PC-3 (cell line): ENCODE data around the gene KIT. TPM values are rescaled to one million over a fixed set of nuclear protein-coding genes. Genes with fewer than 3 reads are reported as not detected.

Source experiments
- ATAC-seq: fragments of 200-7000 bp; cut with Tn5 transposase; 2 replicates; pipeline ENCODE4 v1.9.1; 2020; ENCODE audit warnings: mild to moderate bottlenecking, moderate library complexity
- BruUV-seq: library from RNA; stranded (reverse); fragments of 400-500 nt; replicated peaks from 2 replicates; lab custom pipeline; 2021; lab: Mats Ljungman, UMichigan
- CTCF ChIA-PET: fragments of 300-600 bp; sonication (Branson Sonifier 250); formaldehyde crosslinking; loops from one replicate; lab custom pipeline; 2022; ENCODE audit warnings: antibody characterized with exemption; lab: Charles Lee
- POLR2A ChIA-PET: fragments of 300-600 bp; sonication (Branson Sonifier 250); formaldehyde crosslinking; loops from one replicate; lab custom pipeline; 2022; ENCODE audit warnings: antibody characterized with exemption; ENCODE audit not compliant: unreplicated experiment; lab: Charles Lee
- DNase-seq: peaks from one replicate; pipeline ENCODE4 v3.0.0-alpha.2; 2015
- H2AFZ ChIP-seq: fragments of 300-600 bp; sonication (generic); 2 replicates; pipeline ENCODE4 v1.6.0; 2016; ENCODE audit warnings: antibody characterized with exemption, low read length
- H3F3A ChIP-seq: fragments of 300-600 bp; sonication (generic); one replicate; pipeline ENCODE4 v1.6.0; 2017; ENCODE audit warnings: antibody characterized with exemption, low read length, control low read depth, mild to moderate bottlenecking; ENCODE audit not compliant: unreplicated experiment
- H3K27ac ChIP-seq: fragments of 300-600 bp; sonication (generic); 2 replicates; pipeline ENCODE4 v1.5.1; 2016; ENCODE audit warnings: mild to moderate bottlenecking, low read length
- H3K27me3 ChIP-seq: fragments of 300-600 bp; sonication (generic); 2 replicates; pipeline ENCODE4 v1.6.1; 2016; ENCODE audit warnings: low read length, mixed read lengths
- H3K36me3 ChIP-seq: fragments of 300-600 bp; sonication (generic); 2 replicates; pipeline ENCODE4 v1.6.1; 2016; ENCODE audit warnings: low read depth, mixed run types, low read length, mixed read lengths
- H3K4me1 ChIP-seq: fragments of 300-600 bp; sonication (generic); 2 replicates; pipeline ENCODE4 v1.5.1; 2016; ENCODE audit warnings: low read length; ENCODE audit not compliant: insufficient read depth
- H3K4me2 ChIP-seq: fragments of 300-600 bp; sonication (generic); 2 replicates; pipeline ENCODE4 v1.6.0; 2016; ENCODE audit warnings: low read length
- H3K4me3 ChIP-seq: fragments of 300-600 bp; sonication (generic); 2 replicates; pipeline ENCODE4 v1.5.1; 2016; ENCODE audit warnings: mild to moderate bottlenecking, low read length, mixed read lengths
- H3K79me2 ChIP-seq: fragments of 300-600 bp; sonication (generic); 2 replicates; pipeline ENCODE4 v1.6.1; 2017; ENCODE audit warnings: low read length, mixed read lengths
- H3K9ac ChIP-seq: fragments of 300-600 bp; sonication (generic); 2 replicates; pipeline ENCODE4 v1.6.0; 2016; ENCODE audit warnings: mild to moderate bottlenecking, low read length
- H3K9me2 ChIP-seq: fragments of 300-600 bp; sonication (generic); replicated peaks from 2 replicates; pipeline ENCODE4 v1.6.1; 2016; ENCODE audit warnings: mixed run types, low read length, mixed read lengths
- H3K9me3 ChIP-seq: fragments of 300-600 bp; sonication (generic); 2 replicates; pipeline ENCODE4 v1.6.1; 2016; ENCODE audit warnings: low read length, mixed read lengths
- H4K20me1 ChIP-seq: fragments of 300-600 bp; sonication (generic); 2 replicates; pipeline ENCODE4 v1.6.1; 2016; ENCODE audit warnings: low read length, mixed read lengths
- CTCF ChIP-seq: fragments of 300-600 bp; sonication (generic); conservative IDR thresholded peaks from 2 replicates; pipeline ENCODE4 v1.5.1; 2017; ENCODE audit warnings: antibody characterized with exemption, low read depth, mild to moderate bottlenecking, low read length
- EZH2 ChIP-seq: fragments of 300-600 bp; sonication (generic); IDR thresholded peaks from one replicate; pipeline ENCODE4 v1.6.1; 2017; ENCODE audit warnings: antibody characterized with exemption, mild to moderate bottlenecking, low read length; ENCODE audit not compliant: unreplicated experiment
- EZH2phosphoT487 ChIP-seq: fragments of 300-600 bp; sonication (generic); IDR thresholded peaks from 2 replicates; pipeline ENCODE4 v1.6.1; 2018; ENCODE audit warnings: mild to moderate bottlenecking, antibody characterized with exemption, low read length, borderline replicate concordance
- intact Hi-C: fragments of 100-400 bp; cut with micrococcal nuclease; formaldehyde crosslinking; loops from 2 replicates; pipeline ENCODE4 v1.9.0; 2023
- total RNA-seq: library from RNA; depleted of rRNA; stranded (reverse); fragments of >200 nt; gene quantifications from 2 replicates; pipeline ENCODE4 v1.2.3, GENCODE V29; 2014

KIT gene
- total RNA-seq, 1 experiment from 2014 or later, result not detected

- H2AFZ ChIP-seq, result no peak overlapping the region
- no peak overlapping the region for H3K27ac ChIP-seq
- H3K36me3 ChIP-seq, result no peaks in the 10 kb centered on the region
- H3F3A ChIP-seq, result no peaks in the 10 kb centered on the region
- POLR2A ChIA-PET, result no interaction called here
- H3K9ac ChIP-seq, result no peak overlapping the region
- H3K4me2 ChIP-seq, result no peak overlapping the region
- no peak for TF ChIP-seq EZH2phosphoT487
- no peak for TF ChIP-seq EZH2
- TF ChIP-seq CTCF, result no peak
- H4K20me1 ChIP-seq, result no peaks in the 10 kb centered on the region
- DNase-seq, result no peak
- intact Hi-C loops, result no loop called here
- no peaks in the 10 kb centered on the region for H3K4me1 ChIP-seq
- H3K9me2 ChIP-seq, result no peaks in the 10 kb centered on the region
- no TSS peak for BruUV-seq
- ATAC-seq, result no peak
- H3K4me3 ChIP-seq, result no peak overlapping the region
- peaks cover 90% of the 10 kb centered on the region for H3K27me3 ChIP-seq
- H3K9me3 ChIP-seq, result no peaks in the 10 kb centered on the region
- CTCF ChIA-PET, result interaction anchor here (0.6 kb wide), 1 partner anchor 391 kb away, joined by 6 read pairs; no protein-coding TSS in a partner anchor
- H3K79me2 ChIP-seq, result no peaks in the 10 kb centered on the region
Observed at GRCh38 chr4:54717694-54718093, 59.9 kb downstream of the KIT start.

- no peaks in the 10 kb centered on the region for H3K36me3 ChIP-seq
- CTCF ChIA-PET, result no interaction called here
- no peak overlapping the region for H3K4me3 ChIP-seq
- H3K4me2 ChIP-seq, result no peak overlapping the region
- no peak overlapping the region for H3K27ac ChIP-seq
- no peaks in the 10 kb centered on the region for H3K79me2 ChIP-seq
- H3K9ac ChIP-seq, result no peak overlapping the region
- H3K27me3 ChIP-seq, result peaks cover 90% of the 10 kb centered on the region
- intact Hi-C loops, result no loop called here
- BruUV-seq, result no TSS peak
- H4K20me1 ChIP-seq, result no peaks in the 10 kb centered on the region
- TF ChIP-seq CTCF (no peak), EZH2phosphoT487 (no peak), EZH2 (no peak)
- H3K9me3 ChIP-seq, result no peaks in the 10 kb centered on the region
- no peaks in the 10 kb centered on the region for H3F3A ChIP-seq
- no peak for ATAC-seq
- POLR2A ChIA-PET, result no interaction called here
- no peaks in the 10 kb centered on the region for H3K9me2 ChIP-seq
- no peak for DNase-seq
- H2AFZ ChIP-seq, result no peak overlapping the region
- H3K4me1 ChIP-seq, result no peaks in the 10 kb centered on the region
Observed at GRCh38 chr4:54719378-54719777, 61.6 kb downstream of the KIT start.

- Histone ChIP-seq H3K79me2 (no peaks in the 10 kb centered on the region), H3K4me1 (no peaks in the 10 kb centered on the region), H3K27me3 (peaks cover 89% of the 10 kb centered on the region), H3K4me2 (no peak overlapping the region), H4K20me1 (no peaks in the 10 kb centered on the region), H2AFZ (no peak overlapping the region), H3K27ac (no peak overlapping the region), H3K36me3 (no peaks in the 10 kb centered on the region), H3K4me3 (no peak overlapping the region), H3K9me3 (no peaks in the 10 kb centered on the region), H3K9me2 (no peaks in the 10 kb centered on the region), H3K9ac (no peak overlapping the region), H3F3A (no peaks in the 10 kb centered on the region)
- CTCF ChIA-PET, result no interaction called here
- POLR2A ChIA-PET, result no interaction called here
- no TSS peak for BruUV-seq
- ATAC-seq (no peak), DNase-seq (no peak)
- intact Hi-C loops, result no loop called here
- no peak for TF ChIP-seq CTCF
- no peak for TF ChIP-seq EZH2phosphoT487
- TF ChIP-seq EZH2, result no peak
Observed at GRCh38 chr4:54723220-54723619, 65.5 kb downstream of the KIT start.
